Psoas muscle (tissue), 8 donors: ENCODE data around the gene ERBIN. TPM values are rescaled to one million over a fixed set of nuclear protein-coding genes. Genes with fewer than 3 reads are reported as not detected.
A peak's percentile ranks its signal among the peaks of the same experiment; 100 is the strongest.

Source experiments
- ATAC-seq, 4 donors: fragments of 200-7000 bp; cut with Tn5 transposase; one replicate each; pipeline ENCODE4 v1.9.1; 2020; ENCODE audit warnings: moderate library complexity in 3 of 4, mild to moderate bottlenecking in 2 of 4
- DNase-seq, 2 donors: peaks; one replicate each; pipeline ENCODE4 v3.0.0-alpha.2; 2020
- H3K27ac ChIP-seq: fragments of 200-600 bp; one replicate; pipeline ENCODE4 v1.8.0; 2022
- H3K27me3 ChIP-seq, 3 donors: fragments of 200-600 bp in 1 of 3; one replicate each; pipeline versions ENCODE4 v1.6.1 to v1.8.0; 2013 to 2022; ENCODE audit warnings: low read length in 2 of 3, mild to moderate bottlenecking in 2 of 3, moderate library complexity in 1 of 3; ENCODE audit not compliant: insufficient read depth in 3 of 3
- H3K36me3 ChIP-seq, 2 donors: fragments of 200-600 bp in 1 of 2; one replicate each; pipeline versions ENCODE4 v1.6.1 to v1.8.0; 2013 to 2022; ENCODE audit warnings: low read depth in 1 of 2, mild to moderate bottlenecking in 1 of 2, moderate library complexity in 1 of 2; ENCODE audit not compliant: insufficient read depth in 1 of 2
- H3K4me1 ChIP-seq: fragments of 200-600 bp; one replicate; pipeline ENCODE4 v1.8.0; 2022
- H3K4me3 ChIP-seq: fragments of 200-600 bp; one replicate; pipeline ENCODE4 v1.8.0; 2022; ENCODE audit warnings: mild to moderate bottlenecking
- H3K9me3 ChIP-seq: fragments of 200-600 bp; one replicate; pipeline ENCODE4 v1.8.0; 2022
- WGBS, 3 donors: extraction: QIAGEN DNeasy Blood & Tissue Kit; methylation state at CpG; one replicate each; pipeline versions ENCODE4 v1.1.6 to v1.1.7; 2013; 5-methylcytosine and 5-hydroxymethylcytosine counted together
- intact Hi-C, 2 donors: fragments of 100-400 bp; cut with DNase I; formaldehyde crosslinking; loops; one replicate each; pipeline versions ENCODE4 v1.11.0 to v1.14.2; 2022
- polyA plus RNA-seq, 3 donors: library from polyadenylated mRNA; stranded (reverse); fragments of 200-250 nt; gene quantifications; one replicate each; pipeline ENCODE4 v1.2.3, GENCODE V29; 2013
- total RNA-seq, 4 donors: library from RNA; stranded (reverse); fragmentation: NEBNext Ultra II Directional in 2 of 4; extraction: Animal tissue kit (Norgen Biotek cat#: 25700) in 2 of 4; gene quantifications; one replicate each; pipeline versions ENCODE4 v1.2.1 to v1.2.4, GENCODE V29; 2021 to 2023
- TF ChIP-seq, protein P1 (sequence below): fragments of 200-600 bp; IDR thresholded peaks from one replicate; pipeline ENCODE4 v1.8.0; 2022; ENCODE audit warnings: antibody characterized with exemption
- donor health status: healthy with polysubstance abuse.
- donor health status: DM: no; HTN: no; CAD: no; lungs with moderate emphysema.
- donor health status: Bipolar disorder and iron deficiency.
- donor health status: healthy.
- donor health status: DM: yes; HTN: yes; CAD: no.
- donor health status: DM: no; HTN: no; CAD: no.
- donor health status: DM: no; HTN: no; CAD: no.
- donor health status: DM: yes; HTN: yes; CAD: no.

ERBIN gene
- total and polyA plus RNA-seq, 7 donors, result 8.3 to 56.6 (median 28.8) TPM

DNA sequence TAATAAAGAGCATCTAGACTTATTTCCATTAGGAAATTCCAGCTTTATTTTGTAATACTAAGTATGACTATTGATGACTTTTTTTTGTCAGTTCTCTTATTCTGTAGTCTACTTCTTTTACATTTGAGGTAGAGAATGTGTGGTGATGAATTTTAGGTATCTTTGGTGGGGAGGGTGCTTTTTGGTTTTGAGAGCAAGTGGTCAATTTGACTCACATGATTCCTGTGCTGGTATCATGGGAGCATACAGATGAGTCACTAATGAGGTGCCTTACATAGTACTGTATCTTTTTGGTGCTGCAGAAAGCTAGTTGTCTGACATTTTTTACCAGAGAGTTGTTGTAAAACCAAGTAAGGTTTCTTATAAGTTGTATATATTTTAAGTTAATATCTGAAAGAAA lies 35.3 kb downstream of the ERBIN start:
- no peak for DNase-seq
- no peak overlapping the region for H3K4me3 ChIP-seq
- H3K27ac ChIP-seq, result no peak overlapping the region
- TF ChIP-seq, protein P1, sequence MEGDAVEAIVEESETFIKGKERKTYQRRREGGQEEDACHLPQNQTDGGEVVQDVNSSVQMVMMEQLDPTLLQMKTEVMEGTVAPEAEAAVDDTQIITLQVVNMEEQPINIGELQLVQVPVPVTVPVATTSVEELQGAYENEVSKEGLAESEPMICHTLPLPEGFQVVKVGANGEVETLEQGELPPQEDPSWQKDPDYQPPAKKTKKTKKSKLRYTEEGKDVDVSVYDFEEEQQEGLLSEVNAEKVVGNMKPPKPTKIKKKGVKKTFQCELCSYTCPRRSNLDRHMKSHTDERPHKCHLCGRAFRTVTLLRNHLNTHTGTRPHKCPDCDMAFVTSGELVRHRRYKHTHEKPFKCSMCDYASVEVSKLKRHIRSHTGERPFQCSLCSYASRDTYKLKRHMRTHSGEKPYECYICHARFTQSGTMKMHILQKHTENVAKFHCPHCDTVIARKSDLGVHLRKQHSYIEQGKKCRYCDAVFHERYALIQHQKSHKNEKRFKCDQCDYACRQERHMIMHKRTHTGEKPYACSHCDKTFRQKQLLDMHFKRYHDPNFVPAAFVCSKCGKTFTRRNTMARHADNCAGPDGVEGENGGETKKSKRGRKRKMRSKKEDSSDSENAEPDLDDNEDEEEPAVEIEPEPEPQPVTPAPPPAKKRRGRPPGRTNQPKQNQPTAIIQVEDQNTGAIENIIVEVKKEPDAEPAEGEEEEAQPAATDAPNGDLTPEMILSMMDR, result no peak
- H3K27me3 ChIP-seq, result no peaks in the 10 kb centered on the region
- no peaks in the 10 kb centered on the region for H3K9me3 ChIP-seq
- peak in 2 of 4 donors; percentile 56 to 68 for ATAC-seq
- peaks cover 50% of the 10 kb centered on the region for H3K4me1 ChIP-seq
- intact Hi-C loops, result no loop called here
- H3K36me3 ChIP-seq, result no peaks in the 10 kb centered on the region

DNA sequence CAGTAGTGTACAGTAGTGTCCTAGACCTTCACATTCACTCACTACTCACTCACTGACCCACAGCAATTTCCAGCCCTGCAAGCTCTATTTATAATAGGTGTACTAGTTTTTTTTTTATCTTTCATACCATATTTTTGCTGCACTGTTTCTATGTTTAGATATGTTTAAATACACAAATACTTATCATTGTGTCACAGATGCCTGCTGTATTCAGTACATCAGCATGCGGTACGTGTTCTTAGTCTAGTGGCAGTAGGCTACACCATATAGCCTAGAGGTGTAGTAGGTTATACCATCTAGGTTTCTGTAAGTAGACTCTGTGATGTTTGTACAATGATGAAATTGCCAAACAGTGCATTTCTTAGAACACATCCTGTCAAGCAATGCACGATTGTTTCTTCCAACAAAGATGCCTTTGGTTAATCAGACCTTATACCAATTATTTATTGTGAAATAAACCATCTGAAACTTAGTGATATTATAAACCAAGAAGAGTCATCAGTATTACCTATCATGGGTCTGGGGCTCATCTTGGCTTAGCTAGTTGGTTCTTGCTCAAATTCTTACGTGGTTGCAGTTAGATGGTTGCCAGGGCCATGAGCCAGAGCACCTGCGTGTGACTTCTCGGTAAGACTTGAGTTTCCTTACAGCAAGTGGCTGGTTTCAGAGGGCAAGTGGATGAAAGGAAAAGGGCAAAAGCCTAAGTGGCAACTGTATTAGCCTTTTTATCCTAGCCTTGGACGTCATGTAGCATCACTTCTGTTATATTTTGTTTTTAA lies 41.1 kb downstream of the ERBIN start:
- no peaks in the 10 kb centered on the region for H3K27me3 ChIP-seq
- peaks cover 84% of the 10 kb centered on the region for H3K4me1 ChIP-seq

DNA sequence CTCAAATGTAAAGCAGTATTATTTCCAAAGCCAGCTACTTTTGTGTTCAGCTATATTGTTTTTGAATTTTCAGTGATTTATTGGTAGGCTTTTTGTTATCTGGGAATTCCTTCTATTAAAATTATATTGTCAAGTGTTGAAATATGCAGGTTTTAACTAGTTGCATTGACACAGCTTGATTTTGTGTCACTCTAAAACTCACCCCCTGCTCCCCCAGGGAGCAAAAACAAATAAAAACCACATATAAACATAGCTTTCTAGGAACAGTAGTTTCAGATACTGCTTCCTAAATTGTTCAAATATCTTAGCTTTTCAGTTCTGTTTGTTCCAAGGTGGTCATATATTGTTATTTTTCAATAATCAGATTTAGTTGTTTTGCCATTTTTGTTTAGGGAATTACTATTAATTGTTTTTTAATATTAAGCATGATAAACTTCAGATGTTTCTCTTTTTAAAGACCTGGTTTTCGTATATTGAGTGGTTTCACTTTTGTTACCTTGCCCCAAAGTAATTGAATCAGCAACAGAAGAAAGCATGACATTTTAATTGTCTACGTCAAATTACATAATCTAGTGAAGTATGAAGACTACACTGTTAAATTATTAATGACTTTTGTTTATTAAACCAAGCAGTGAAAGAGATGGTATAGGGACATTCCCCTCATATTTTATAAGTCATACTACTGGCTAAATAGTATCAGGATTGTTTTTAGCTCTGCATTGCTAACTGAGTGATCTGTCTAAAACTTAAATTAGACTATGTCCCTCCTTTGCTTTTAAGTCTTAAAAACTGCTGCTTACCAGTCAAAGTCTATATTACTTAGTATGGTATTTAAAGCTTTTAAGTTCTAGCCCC lies 43.4 kb downstream of the ERBIN start:
- ATAC-seq (no peak), DNase-seq (no peak)
- Histone ChIP-seq H3K27ac (peak overlapping the region; percentile 78), H3K36me3 (no peaks in the 10 kb centered on the region), H3K4me3 (peak overlapping the region; percentile 29), H3K9me3 (no peaks in the 10 kb centered on the region), H3K27me3 (no peaks in the 10 kb centered on the region), H3K4me1 (peaks cover 79% of the 10 kb centered on the region)
- TF ChIP-seq, protein P1, result no peak
- intact Hi-C loops, result loop anchor here in 1 of 2 donors (5.0 kb wide), 1 partner anchor 42 kb away; the partner anchor contains the start of gene ERBIN
- WGBS, 3 donors, result 18 to 32% (median 19%) methylated on average over 2 of the region's 2 CpGs

More for the DNA sequence above, 41.1 kb downstream of the ERBIN start:
- Histone ChIP-seq H3K4me3 (peak overlapping the region; percentile 35), H3K9me3 (no peaks in the 10 kb centered on the region), H3K36me3 (no peaks in the 10 kb centered on the region), H3K27ac (peak overlapping the region; percentile 78)
- 28 to 39% (median 30%) methylated on average over 7 of the region's 7 CpGs for WGBS, 3 donors
- peak; percentile 58 to 68 (median 64) for ATAC-seq
- TF ChIP-seq, protein P1, result no peak
- intact Hi-C loops, result loop anchor here in 1 of 2 donors (5.0 kb wide), 1 partner anchor 40 kb away; the partner anchor contains the start of gene ERBIN
- DNase-seq, result peak in 1 of 2 donors; percentile 64

DNA sequence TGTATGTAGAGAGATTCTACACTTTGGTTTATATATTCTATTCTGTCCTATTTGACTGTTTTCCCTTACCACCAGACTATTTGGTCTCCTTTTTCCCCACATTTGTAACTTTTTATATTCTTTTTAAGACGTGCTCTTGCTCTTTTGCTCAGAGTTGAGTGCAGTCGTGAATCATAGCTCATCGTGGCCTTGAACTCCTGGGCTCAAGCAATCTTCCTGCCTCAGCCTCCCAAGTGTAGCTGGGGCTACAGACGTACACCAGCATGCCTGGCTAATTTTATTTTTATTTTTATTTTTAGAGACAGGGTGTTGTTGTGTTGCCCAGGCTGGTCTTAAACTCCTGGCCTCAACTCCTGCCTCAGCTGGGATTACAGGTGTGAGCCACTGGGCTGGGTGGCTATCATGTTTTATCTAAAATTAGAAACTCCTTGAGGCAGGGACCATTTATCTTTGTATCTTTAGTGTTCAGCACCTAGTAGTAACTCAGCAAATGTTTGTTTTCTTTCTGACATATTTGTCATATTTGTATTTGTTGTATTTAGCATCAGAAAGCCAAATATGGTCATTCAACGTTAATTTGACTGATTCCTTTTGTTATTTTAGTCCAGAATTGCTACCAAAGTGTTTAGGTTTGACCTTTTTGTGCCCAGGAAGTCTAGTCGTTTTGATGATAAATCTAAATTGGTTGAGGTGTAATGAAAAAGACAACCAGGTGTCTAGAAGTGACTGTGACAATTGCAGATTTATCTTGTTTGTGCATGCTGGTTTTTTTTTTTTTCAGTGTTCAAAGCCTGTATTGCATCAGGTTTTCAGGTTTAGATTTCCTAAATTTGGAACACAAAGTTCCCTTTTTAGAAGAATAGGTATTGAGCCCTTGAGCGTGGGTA lies 44.3 kb downstream of the ERBIN start:
- peak in 1 of 2 donors; percentile 60 for DNase-seq
- ATAC-seq, result peak; percentile 63 to 90 (median 87)
- 24 to 40% (median 26%) methylated on average over 7 of the region's 7 CpGs for WGBS, 3 donors
- H3K4me3 ChIP-seq, result peak overlapping the region; percentile 29
- peaks cover 85% of the 10 kb centered on the region for H3K4me1 ChIP-seq
- TF ChIP-seq, protein P1, result no peak
- H3K27ac ChIP-seq, result peak overlapping the region; percentile 78
- no peaks in the 10 kb centered on the region for H3K36me3 ChIP-seq
- H3K9me3 ChIP-seq, result no peaks in the 10 kb centered on the region
- H3K27me3 ChIP-seq, result no peaks in the 10 kb centered on the region
- intact Hi-C loops, result no loop called here
